ENCODE data around the gene EEF2.
"Not testable (repeated sequence)": the region's sequence is repeated elsewhere in the genome, so short reads cannot be mapped to it uniquely, and the experiment has no call there.

The EEF2 gene

DNA sequence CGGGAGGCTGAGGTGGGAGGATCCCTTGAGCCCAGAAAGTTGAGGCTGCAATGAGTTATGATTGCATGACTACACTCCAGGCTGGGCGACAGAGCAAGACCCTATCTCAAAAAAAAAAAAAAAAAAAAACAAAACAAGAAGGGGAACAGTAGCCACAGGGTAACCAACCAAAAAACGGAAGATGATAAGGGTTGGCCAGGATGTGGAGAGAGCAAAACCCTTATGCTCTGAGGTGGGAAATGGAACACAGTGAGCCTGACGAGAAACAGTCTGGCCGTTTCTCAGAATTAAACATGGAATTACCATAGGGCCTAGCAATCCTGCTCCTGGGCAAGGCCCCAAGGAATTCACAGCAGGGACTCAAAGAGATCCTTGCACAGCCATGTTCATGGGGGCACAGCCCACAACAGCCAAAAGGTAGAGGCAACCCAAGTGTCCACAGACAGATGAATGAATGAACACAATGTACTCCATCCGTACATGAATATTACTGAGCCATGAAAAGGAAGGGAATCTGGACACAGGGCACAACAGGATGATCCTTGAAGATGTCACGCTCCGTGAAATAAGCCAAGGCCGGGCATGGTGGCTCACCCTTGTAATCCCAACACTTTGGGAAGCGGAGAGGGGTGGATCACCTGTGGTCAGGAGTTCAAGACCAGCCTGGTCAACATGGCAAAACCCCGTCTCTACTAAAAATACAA, 41.1 kb downstream of the EEF2 start:
- no peak for DNase-seq (ENCODE audit: low read depth in 2 of 2)

DNA sequence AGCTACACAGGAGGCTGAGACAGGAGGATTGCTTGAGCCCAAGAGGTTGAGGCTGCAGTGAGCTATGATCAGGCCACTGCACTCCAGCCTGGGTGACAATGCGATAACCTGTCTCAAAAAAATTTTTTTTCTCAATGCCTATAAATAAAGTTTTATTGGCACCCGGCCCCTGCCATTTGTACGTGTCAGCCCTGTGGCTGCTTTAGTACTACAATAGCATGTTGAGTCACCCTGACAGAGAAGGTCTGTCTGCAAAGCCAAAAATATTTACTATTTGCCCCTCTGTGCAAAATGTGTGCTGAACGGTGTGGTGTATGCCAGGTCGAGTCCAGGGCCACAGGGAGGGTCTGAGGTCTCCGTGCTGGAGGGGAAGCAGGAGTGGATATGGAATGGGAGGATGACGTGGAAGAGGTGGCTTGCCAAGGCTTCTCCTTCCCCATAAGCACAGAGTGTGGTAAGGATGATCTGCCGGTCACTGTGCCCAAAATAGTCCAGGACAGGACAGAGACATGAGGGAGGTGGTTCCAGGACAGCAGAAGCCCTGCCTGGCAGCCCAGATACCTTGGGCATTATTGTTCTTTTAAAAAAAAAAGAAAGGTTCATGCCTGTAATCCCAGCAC, 42.4 kb downstream of the EEF2 start:
- DNase-seq (ENCODE audit: low read depth in 2 of 2), result no peak

DNA sequence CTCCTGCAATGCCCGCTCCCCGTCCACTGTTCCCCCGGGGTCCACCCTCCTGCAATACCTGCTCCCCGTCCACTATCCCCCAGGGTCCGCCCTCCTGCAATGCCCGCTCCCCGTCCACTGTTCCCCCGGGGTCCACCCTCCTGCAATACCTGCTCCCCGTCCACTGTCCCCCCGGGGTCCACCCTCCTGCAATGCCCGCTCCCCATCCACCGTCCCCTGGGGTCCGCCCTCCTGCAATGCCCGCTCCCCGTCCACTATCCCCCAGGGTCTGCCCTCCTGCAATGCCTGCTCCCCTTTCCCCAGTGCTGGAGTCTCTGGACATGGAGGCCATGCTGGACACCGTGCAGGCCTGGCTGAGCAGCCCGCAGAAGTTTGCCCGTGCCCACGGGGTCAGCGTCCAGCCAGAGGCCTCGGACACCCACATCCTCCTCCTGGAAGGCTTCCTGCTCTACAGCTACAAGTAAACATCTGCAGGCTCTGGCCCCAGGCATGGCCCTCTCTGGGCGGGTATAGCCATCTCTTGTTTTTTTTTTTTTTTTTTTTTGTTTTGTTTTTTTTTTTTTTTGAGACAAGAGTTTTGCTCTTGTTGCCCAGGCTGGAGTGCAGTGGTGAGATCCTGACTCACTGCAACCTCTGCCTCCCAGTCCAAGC, 46.8 kb downstream of the EEF2 start:
- not testable (repeated sequence) for DNase-seq (ENCODE audit: low read depth in 2 of 2)

DNA sequence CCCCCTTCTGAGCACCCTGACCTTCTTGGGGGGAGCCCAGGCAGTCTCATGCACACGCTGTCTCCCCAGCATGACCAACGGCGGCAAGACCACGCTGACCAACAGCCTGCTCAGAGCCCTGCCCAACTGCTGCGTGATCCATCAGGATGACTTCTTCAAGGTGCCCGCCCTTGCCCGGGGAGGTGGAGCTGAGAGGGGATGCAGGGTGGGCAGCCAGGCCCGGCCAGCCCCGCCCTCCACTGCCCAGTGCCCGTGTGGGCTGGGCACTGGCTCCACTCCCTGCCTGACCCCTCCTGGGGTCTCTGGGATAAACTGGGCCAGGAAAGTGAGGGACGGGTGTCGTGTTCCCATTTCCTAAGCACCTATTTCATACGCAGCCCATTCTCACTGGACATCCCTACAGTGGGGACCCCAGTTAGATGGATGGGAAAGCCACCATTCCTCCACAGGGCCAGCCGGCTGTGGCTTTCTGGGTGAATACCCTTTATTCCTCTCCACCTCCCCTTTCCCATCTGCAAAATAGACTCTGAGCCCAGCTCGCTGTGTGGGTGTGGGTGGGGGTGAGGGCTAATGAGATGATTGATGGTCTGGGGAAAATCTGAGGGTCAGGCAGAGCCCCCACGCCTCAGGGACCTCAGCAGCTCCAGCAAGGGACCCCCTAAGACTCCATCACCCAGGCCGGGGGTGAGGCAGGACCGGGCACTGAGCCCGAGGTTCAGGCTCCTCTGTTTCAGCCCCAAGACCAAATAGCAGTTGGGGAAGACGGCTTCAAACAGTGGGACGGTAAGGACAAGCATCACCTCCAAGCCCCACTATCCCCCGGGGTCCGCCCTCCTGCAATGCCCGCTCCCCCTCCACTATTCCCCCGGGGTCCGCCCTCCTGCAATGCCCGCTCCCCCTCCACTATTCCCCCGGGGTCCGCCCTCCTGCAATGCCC, 48.5 kb downstream of the EEF2 start:
- no peak for DNase-seq (ENCODE audit: low read depth in 2 of 2)

DNA sequence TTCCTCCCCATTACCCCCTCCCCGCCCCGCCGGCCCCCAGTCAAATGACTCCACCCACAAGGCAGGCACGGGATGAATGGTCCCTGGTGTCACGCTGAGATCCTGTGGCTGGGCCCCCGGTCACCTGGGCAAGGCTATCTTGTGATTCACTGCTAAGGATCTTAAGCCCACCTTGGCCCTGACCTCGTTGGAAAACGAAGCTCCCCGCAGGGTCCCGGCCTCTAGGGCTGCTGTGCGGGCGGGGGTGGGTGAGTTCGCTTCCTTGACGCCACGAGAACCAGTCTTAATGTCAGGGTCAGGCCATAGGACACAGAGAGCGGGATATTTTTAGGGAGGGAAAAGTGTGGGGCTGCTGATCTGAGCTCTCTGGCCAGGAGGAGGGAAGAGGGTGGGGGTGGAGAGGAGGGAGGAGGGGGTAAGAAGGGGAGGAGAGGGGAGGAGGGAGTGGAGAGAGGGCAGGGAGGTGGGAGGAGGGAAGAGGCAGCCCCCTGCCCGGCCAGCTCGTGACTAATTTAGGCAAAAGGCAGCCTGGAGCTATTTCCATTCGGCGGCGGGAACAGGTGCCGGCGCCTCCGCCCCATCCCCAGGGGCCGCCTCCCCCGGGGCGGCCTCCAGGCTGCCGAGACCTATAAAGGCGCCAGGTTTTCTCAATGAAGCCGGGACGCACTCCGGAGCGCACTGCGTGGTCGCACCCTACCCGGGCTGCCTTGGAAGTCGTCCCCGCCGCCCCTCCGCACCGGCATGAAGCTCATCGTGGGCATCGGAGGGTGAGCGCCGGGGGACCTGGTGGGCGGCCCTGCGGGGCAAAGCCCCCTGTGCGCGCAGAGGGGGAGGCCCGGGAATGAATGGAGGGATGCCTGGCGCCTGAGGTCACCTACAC, 52.1 kb downstream of the EEF2 start, which contains the start of gene NMRK2:
TSS of gene NMRK2 (plus strand) at position 139 of the 880 bp plus-strand sequence. CDS start at position 742, 603 bp downstream.
- DNase-seq (ENCODE audit: low read depth in 2 of 2), result no peak

DNA sequence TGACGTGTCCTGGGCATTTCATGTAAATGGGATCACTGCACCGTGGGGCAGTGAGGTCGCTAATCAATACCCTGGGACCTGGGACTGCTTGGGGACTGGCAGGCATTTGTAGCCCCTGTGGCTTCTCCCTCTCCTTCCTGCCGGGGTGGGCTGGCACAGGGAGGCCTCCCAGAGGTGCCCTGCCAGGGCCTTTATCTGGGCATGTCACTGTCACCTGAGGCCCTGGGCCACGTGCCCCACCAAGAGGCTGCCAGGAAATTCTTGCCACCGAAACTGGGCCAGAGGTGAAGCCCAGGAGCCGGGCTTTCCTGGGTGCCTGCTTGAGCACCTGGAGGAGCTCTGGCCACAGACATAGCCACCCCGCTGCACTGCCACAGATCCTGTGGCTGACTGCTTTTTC, 54.2 kb downstream of the EEF2 start:
- DNase-seq (ENCODE audit: low read depth in 2 of 2), result no peak
